Neural progenitor cell (in vitro differentiated cells): ENCODE results near the gene ANKRD23. TPM values are rescaled to one million over a fixed set of nuclear protein-coding genes. Genes with fewer than 3 reads are reported as not detected.

Source experiments
- DNase-seq: peaks from one replicate; pipeline ENCODE4 v3.0.0-alpha.2; 2016; ENCODE audit warnings: low spot score
- H2AFZ ChIP-seq: fragments of 200-600 bp; sonication (generic); replicated peaks from 2 replicates; pipeline ENCODE4 v1.6.1; 2016; ENCODE audit warnings: antibody characterized with exemption
- H3F3A ChIP-seq: fragments of 200-600 bp; sonication (generic); 2 replicates; pipeline ENCODE4 v1.6.1; 2016; ENCODE audit warnings: antibody characterized with exemption, low read depth
- H3K27ac ChIP-seq: fragments of 200-600 bp; sonication (generic); 2 replicates; pipeline ENCODE4 v1.5.1; 2016; ENCODE audit warnings: mild to moderate bottlenecking
- H3K27me3 ChIP-seq: fragments of 200-600 bp; sonication (generic); 2 replicates; pipeline ENCODE4 v1.6.1; 2016; ENCODE audit warnings: mild to moderate bottlenecking, moderate library complexity
- H3K36me3 ChIP-seq: fragments of 200-600 bp; sonication (generic); 2 replicates; pipeline ENCODE4 v1.5.1; 2016
- H3K4me1 ChIP-seq: fragments of 200-600 bp; sonication (generic); 2 replicates; pipeline ENCODE4 v1.6.1; 2016; ENCODE audit warnings: mixed run types
- H3K4me2 ChIP-seq: fragments of 200-600 bp; sonication (generic); 2 replicates; pipeline ENCODE4 v1.6.1; 2016
- H3K4me3 ChIP-seq: fragments of 200-600 bp; sonication (generic); 2 replicates; pipeline ENCODE4 v1.5.1; 2016
- H3K79me2 ChIP-seq: fragments of 200-600 bp; sonication (generic); 2 replicates; pipeline ENCODE4 v1.6.1; 2016; ENCODE audit warnings: low read depth
- H3K9ac ChIP-seq: fragments of 200-600 bp; sonication (generic); 2 replicates; pipeline ENCODE4 v1.6.1; 2016
- H3K9me3 ChIP-seq: fragments of 200-600 bp; sonication (generic); 2 replicates; pipeline ENCODE4 v1.5.1; 2016; ENCODE audit warnings: low read depth
- H4K20me1 ChIP-seq: fragments of 200-600 bp; sonication (generic); 2 replicates; pipeline ENCODE4 v1.6.1; 2016; ENCODE audit warnings: low read depth
- H3K27ac Mint-ChIP-seq: 3 replicates; pipeline ENCODE4 v1.8.0; 2021; ENCODE audit warnings: mixed read lengths
- H3K27me3 Mint-ChIP-seq: 2 replicates; pipeline ENCODE4 v1.8.0; 2022; ENCODE audit warnings: low read depth, mild to moderate bottlenecking, inconsistent platforms, moderate library complexity, mixed read lengths; ENCODE audit not compliant: insufficient read depth
- H3K36me3 Mint-ChIP-seq: 3 replicates; pipeline ENCODE4 v1.8.0; 2021; ENCODE audit warnings: mixed read lengths
- H3K4me1 Mint-ChIP-seq: 3 replicates; pipeline ENCODE4 v1.8.0; 2021; ENCODE audit warnings: mixed read lengths
- H3K4me3 Mint-ChIP-seq: 3 replicates; pipeline ENCODE4 v1.8.0; 2021; ENCODE audit warnings: mild to moderate bottlenecking, moderate library complexity, mixed read lengths
- H3K9me3 Mint-ChIP-seq: 3 replicates; pipeline ENCODE4 v1.8.0; 2020; ENCODE audit warnings: mixed read lengths
- EZH2 ChIP-seq: fragments of 200-600 bp; sonication (generic); IDR thresholded peaks from 2 replicates; pipeline ENCODE4 v1.6.1; 2017; ENCODE audit warnings: antibody characterized with exemption, mild to moderate bottlenecking, moderate library complexity
- EZH2phosphoT487 ChIP-seq: fragments of 200-600 bp; sonication (generic); IDR thresholded peaks from 2 replicates; pipeline ENCODE4 v1.6.1; 2017; ENCODE audit warnings: antibody characterized with exemption
- total RNA-seq: library from RNA; depleted of rRNA; stranded (reverse); fragments of >200 nt; gene quantifications from 2 replicates; pipeline ENCODE4 v1.2.3, GENCODE V29; 2015; ENCODE audit warnings: low replicate concordance
- TF ChIP-seq, protein P1 (sequence below): fragments of 200-600 bp; sonication (generic); IDR thresholded peaks from 2 replicates; pipeline ENCODE4 v1.5.1; 2017; ENCODE audit warnings: antibody characterized with exemption, mild to moderate bottlenecking

The ANKRD23 gene
- total RNA-seq, 1 donor from 2014 or later, result 10.8 TPM

DNA sequence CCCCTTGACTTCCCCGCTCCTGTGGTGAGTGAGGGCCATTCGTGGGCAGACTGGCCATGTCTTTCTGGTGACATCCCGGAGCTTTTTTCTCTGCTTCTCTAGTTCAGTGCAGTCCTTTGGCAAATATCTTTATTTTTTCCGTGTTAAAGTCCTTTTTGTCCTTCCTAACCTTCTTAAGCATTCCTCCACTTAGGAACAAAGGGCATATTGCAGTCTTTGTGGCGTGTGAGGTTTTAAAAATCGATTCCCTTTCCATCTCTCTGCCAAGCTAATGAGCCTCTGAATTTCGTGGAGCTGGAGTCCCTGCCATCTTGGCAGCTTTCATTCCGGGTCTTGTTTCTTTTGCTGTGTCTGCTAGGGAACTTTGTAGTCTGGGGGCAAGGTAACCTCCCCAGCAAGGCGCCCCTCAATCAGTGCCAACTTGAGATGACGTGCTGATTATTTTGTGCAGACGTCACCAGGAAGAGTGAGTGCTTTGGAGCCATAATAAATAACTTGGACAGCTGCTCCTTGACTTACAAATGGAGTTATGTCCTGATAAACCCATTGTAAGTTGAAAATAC, 22.6 kb downstream of the ANKRD23 start:
- peaks cover 40% of the 10 kb centered on the region for H3K4me1 ChIP-seq
- H3K4me1 Mint-ChIP-seq, result peaks cover 41% of the 10 kb centered on the region
- H3K4me2 ChIP-seq, result peak overlapping the region; percentile 66
- peaks cover 10% of the 10 kb centered on the region for H3K27me3 Mint-ChIP-seq
- H3K4me3 ChIP-seq, result no peak overlapping the region
- no peaks in the 10 kb centered on the region for H3K36me3 ChIP-seq
- H3K27me3 ChIP-seq, result peaks cover 4% of the 10 kb centered on the region
- no peak overlapping the region for H3K9ac ChIP-seq
- H4K20me1 ChIP-seq, result peaks cover 88% of the 10 kb centered on the region
- no peaks in the 10 kb centered on the region for H3K9me3 Mint-ChIP-seq
- no peak overlapping the region for H3K27ac Mint-ChIP-seq
- DNase-seq, result no peak
- H3K4me3 Mint-ChIP-seq, result peak overlapping the region; percentile 27
- H3K79me2 ChIP-seq, result peaks cover 79% of the 10 kb centered on the region
- H2AFZ ChIP-seq, result no peak overlapping the region
- no peaks in the 10 kb centered on the region for H3K9me3 ChIP-seq
- TF ChIP-seq EZH2 (no peak), EZH2phosphoT487 (no peak)
- TF ChIP-seq, protein P1, sequence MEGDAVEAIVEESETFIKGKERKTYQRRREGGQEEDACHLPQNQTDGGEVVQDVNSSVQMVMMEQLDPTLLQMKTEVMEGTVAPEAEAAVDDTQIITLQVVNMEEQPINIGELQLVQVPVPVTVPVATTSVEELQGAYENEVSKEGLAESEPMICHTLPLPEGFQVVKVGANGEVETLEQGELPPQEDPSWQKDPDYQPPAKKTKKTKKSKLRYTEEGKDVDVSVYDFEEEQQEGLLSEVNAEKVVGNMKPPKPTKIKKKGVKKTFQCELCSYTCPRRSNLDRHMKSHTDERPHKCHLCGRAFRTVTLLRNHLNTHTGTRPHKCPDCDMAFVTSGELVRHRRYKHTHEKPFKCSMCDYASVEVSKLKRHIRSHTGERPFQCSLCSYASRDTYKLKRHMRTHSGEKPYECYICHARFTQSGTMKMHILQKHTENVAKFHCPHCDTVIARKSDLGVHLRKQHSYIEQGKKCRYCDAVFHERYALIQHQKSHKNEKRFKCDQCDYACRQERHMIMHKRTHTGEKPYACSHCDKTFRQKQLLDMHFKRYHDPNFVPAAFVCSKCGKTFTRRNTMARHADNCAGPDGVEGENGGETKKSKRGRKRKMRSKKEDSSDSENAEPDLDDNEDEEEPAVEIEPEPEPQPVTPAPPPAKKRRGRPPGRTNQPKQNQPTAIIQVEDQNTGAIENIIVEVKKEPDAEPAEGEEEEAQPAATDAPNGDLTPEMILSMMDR, result no peak
- H3K36me3 Mint-ChIP-seq, result peaks cover 23% of the 10 kb centered on the region
- peaks cover 27% of the 10 kb centered on the region for H3F3A ChIP-seq
- H3K27ac ChIP-seq, result peak overlapping the region; percentile 54

DNA sequence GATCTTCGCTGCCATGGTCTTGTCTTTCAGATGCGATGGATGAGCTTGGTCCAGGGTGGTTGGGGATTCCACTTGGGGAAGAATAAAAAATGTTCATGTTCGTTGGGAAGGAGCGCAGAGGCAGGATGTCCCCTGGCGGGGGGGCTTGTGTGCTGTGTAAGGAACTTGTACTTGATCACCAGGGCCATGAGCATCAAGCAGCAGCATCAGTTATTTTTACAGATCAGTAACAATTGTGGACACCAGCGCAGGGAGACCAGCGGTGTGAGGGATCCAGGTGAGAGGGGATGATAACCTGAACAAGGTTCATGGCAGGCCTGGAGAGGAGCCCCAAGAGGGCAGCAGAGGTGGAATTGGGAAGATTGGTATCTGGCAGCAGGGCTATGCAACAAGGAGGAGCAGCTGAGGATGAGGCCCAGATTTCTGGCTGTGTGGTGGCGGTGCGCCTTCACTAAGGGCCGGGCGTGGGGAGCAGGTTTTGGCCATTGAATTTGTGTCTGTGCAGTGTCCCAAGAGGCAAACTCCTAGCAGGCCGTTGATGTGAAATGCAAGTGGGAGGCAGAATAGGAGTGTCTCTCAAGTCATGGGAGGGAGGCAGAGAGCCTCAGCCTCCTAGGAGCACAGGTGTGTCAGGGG, 23.8 kb downstream of the ANKRD23 start:
- Histone ChIP-seq H3K4me3 (no peak overlapping the region), H3K9me3 (no peaks in the 10 kb centered on the region), H3F3A (peaks cover 36% of the 10 kb centered on the region), H3K79me2 (peaks cover 79% of the 10 kb centered on the region), H3K4me2 (peak overlapping the region; percentile 66), H3K27me3 (peaks cover 6% of the 10 kb centered on the region), H3K36me3 (no peaks in the 10 kb centered on the region), H3K4me1 (peaks cover 42% of the 10 kb centered on the region), H3K9ac (no peak overlapping the region), H3K27ac (no peak overlapping the region), H4K20me1 (peaks cover 82% of the 10 kb centered on the region), H2AFZ (no peak overlapping the region)
- H3K27ac Mint-ChIP-seq, result no peak overlapping the region
- no peak for DNase-seq
- H3K9me3 Mint-ChIP-seq, result no peaks in the 10 kb centered on the region
- TF ChIP-seq, protein P1, result peak; percentile 20
- TF ChIP-seq EZH2, result no peak
- peaks cover 47% of the 10 kb centered on the region for H3K4me1 Mint-ChIP-seq
- H3K36me3 Mint-ChIP-seq, result peaks cover 21% of the 10 kb centered on the region
- H3K4me3 Mint-ChIP-seq, result peak overlapping the region; percentile 48
- peaks cover 12% of the 10 kb centered on the region for H3K27me3 Mint-ChIP-seq

DNA sequence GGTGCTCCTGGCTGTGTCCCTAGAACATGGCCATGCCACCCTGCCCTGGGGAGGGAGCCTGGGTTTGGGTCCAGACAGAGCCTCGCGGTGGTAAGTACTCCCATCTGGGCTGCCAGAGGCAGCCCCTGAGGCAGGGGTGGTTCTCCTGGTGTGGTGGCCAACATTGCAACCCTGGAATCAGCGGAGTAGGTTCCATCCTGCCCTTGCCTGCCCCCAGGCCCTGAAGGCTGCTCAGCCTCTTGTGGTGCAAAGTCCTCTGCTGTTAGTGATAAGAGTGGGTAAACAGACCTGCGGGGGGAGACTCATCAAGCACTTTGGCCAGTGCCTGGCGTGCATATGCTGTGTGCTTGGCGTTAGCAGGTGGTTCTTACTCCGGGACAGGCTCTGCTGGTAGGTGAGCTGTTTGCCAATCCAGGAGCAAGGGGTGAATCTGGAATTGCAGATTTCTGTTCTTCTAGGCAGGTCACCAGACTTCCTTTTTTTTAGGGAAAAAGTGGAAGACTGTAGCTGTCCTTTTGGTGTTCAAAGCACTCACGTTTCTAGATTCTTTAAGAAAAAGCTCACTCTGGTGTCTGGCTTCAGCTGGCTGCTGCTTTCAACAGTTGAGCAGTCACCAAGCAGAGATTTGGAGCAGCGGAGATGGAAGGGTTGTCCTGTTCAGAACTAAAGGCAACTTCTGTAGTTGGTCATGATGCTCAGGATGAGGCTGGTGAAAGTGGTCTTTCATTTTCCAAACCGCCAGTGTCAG, 24.5 kb downstream of the ANKRD23 start:
- peaks cover 11% of the 10 kb centered on the region for H3K27me3 Mint-ChIP-seq
- peaks cover 49% of the 10 kb centered on the region for H3K4me1 Mint-ChIP-seq
- H3K4me3 ChIP-seq, result no peak overlapping the region
- peak overlapping the region; percentile 66 for H3K4me2 ChIP-seq
- no peak overlapping the region for H2AFZ ChIP-seq
- no peaks in the 10 kb centered on the region for H3K36me3 ChIP-seq
- peaks cover 75% of the 10 kb centered on the region for H4K20me1 ChIP-seq
- H3K36me3 Mint-ChIP-seq, result peaks cover 18% of the 10 kb centered on the region
- H3K4me1 ChIP-seq, result peaks cover 45% of the 10 kb centered on the region
- no peak overlapping the region for H3K27ac Mint-ChIP-seq
- H3K4me3 Mint-ChIP-seq, result peak overlapping the region; percentile 48
- no peak overlapping the region for H3K9ac ChIP-seq
- peaks cover 7% of the 10 kb centered on the region for H3K27me3 ChIP-seq
- no peak overlapping the region for H3K27ac ChIP-seq
- peaks cover 39% of the 10 kb centered on the region for H3F3A ChIP-seq
- no peak for TF ChIP-seq EZH2phosphoT487
- TF ChIP-seq, protein P1, result no peak
- TF ChIP-seq EZH2, result no peak
- no peak for DNase-seq
- H3K9me3 ChIP-seq, result no peaks in the 10 kb centered on the region
- H3K9me3 Mint-ChIP-seq, result no peaks in the 10 kb centered on the region
- H3K79me2 ChIP-seq, result peaks cover 72% of the 10 kb centered on the region
